Osteoblast (primary cell): Measurements from ENCODE around the gene IRF7. TPM values are rescaled to one million over a fixed set of nuclear protein-coding genes. Genes with fewer than 3 reads are reported as not detected.

Source experiments
- DNase-seq: peaks from one replicate; pipeline ENCODE4 v3.0.0; 2011; ENCODE audit warnings: low spot score, mixed read lengths; ENCODE audit not compliant: insufficient read length; ENCODE audit errors: missing footprints
- H2AFZ ChIP-seq: 2 replicates; pipeline ENCODE4 v1.6.0; 2011; ENCODE audit warnings: mild to moderate bottlenecking, low read length
- H3K27ac ChIP-seq: 2 replicates; pipeline ENCODE4 v1.5.1; 2011; ENCODE audit warnings: mild to moderate bottlenecking, low read depth, low read length, moderate library complexity
- H3K27me3 ChIP-seq: 2 replicates; pipeline ENCODE4 v1.6.0; 2012; ENCODE audit warnings: mild to moderate bottlenecking, control low read depth, inconsistent platforms, low read length, moderate library complexity; ENCODE audit not compliant: insufficient read depth
- H3K36me3 ChIP-seq: 2 replicates; pipeline ENCODE4 v1.5.1; 2011; ENCODE audit warnings: mild to moderate bottlenecking, low read length, control low read depth, moderate library complexity; ENCODE audit not compliant: insufficient read depth
- H3K4me1 ChIP-seq: 2 replicates; pipeline ENCODE4 v1.5.1; 2011; ENCODE audit warnings: mild to moderate bottlenecking, low read length, control low read depth, moderate library complexity; ENCODE audit not compliant: insufficient read depth
- H3K4me2 ChIP-seq: 2 replicates; pipeline ENCODE4 v1.6.0; 2011; ENCODE audit warnings: mild to moderate bottlenecking, low read length; ENCODE audit not compliant: insufficient read depth
- H3K4me3 ChIP-seq: fragments of 200-600 bp; sonication (generic); 3 replicates; pipeline ENCODE4 v1.5.1; 2012; ENCODE audit warnings: mild to moderate bottlenecking, low read length, inconsistent platforms; ENCODE audit not compliant: insufficient read depth
- H3K79me2 ChIP-seq: 2 replicates; pipeline ENCODE4 v1.6.0; 2012; ENCODE audit warnings: mild to moderate bottlenecking, low read length, control low read depth, inconsistent platforms; ENCODE audit not compliant: insufficient read depth
- H3K9me3 ChIP-seq: 2 replicates; pipeline ENCODE4 v1.5.1; 2011; ENCODE audit warnings: low read depth, low read length, control low read depth
- H4K20me1 ChIP-seq: 2 replicates; pipeline ENCODE4 v1.6.0; 2012; ENCODE audit warnings: mild to moderate bottlenecking, low read length, control low read depth; ENCODE audit not compliant: insufficient read depth
- total RNA-seq: library from RNA; depleted of rRNA; stranded (reverse); fragments of >200 nt; gene quantifications from 2 replicates; pipeline ENCODE4 v1.2.3, GENCODE V29; 2012
- TF ChIP-seq, protein P1 (sequence below): IDR thresholded peaks from 2 replicates; pipeline ENCODE4 v1.5.1; 2011; ENCODE audit warnings: mild to moderate bottlenecking, low read depth, low read length, moderate library complexity; ENCODE audit errors: extremely low read depth

Gene IRF7
- total RNA-seq, 1 donor, result 21.4 TPM

DNA sequence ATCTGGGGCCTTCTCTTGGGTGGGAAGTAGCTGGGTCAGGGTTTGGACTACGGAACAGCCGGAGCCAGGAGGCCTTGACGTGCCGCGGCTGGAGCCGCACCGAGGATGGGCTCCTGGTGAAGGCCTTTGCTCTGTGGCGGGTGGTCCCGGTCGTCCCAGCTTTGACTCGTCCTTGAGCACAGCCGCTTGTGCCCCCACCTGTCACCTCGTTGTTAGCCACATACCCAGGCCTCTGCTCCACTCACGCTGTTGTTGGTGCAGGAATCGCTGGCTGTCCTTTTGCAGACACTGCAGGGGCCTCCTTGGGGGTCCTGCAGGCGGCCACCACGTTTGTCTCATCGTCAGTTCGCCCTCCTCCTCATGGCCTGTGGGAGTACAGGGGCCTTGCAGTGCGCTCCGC, 22.4 kb downstream of the IRF7 start:
- TF ChIP-seq, protein P1, sequence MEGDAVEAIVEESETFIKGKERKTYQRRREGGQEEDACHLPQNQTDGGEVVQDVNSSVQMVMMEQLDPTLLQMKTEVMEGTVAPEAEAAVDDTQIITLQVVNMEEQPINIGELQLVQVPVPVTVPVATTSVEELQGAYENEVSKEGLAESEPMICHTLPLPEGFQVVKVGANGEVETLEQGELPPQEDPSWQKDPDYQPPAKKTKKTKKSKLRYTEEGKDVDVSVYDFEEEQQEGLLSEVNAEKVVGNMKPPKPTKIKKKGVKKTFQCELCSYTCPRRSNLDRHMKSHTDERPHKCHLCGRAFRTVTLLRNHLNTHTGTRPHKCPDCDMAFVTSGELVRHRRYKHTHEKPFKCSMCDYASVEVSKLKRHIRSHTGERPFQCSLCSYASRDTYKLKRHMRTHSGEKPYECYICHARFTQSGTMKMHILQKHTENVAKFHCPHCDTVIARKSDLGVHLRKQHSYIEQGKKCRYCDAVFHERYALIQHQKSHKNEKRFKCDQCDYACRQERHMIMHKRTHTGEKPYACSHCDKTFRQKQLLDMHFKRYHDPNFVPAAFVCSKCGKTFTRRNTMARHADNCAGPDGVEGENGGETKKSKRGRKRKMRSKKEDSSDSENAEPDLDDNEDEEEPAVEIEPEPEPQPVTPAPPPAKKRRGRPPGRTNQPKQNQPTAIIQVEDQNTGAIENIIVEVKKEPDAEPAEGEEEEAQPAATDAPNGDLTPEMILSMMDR, result no peak
- no peaks in the 10 kb centered on the region for H3K4me1 ChIP-seq
- H3K27me3 ChIP-seq, result no peaks in the 10 kb centered on the region
- H3K27ac ChIP-seq, result no peak overlapping the region
- H3K36me3 ChIP-seq, result peaks cover 81% of the 10 kb centered on the region
- DNase-seq, result no peak
- peaks cover 66% of the 10 kb centered on the region for H3K79me2 ChIP-seq
- no peak overlapping the region for H2AFZ ChIP-seq
- no peak overlapping the region for H3K4me2 ChIP-seq
- peaks cover 35% of the 10 kb centered on the region for H4K20me1 ChIP-seq
- H3K4me3 ChIP-seq, result no peak overlapping the region
- no peaks in the 10 kb centered on the region for H3K9me3 ChIP-seq

DNA sequence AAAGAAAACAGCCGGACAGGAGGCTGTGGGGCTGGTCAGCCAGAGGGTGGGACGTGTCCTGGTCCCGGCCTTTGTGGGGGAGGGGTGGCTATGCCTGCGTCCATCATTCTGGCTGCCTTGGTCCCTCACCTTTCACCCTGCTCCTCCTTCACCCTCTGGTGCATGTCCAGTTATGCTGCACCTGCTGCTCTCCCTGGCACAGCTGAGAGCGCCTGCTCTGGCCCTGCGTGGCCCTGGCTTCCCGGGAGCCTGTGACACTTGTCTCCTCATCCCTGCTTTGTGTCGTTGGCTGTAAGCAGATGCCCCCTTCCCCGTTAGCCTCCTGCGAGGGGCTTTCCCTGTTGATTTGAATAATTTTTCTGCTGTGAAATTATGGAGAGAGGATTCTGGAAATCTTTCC, 22.8 kb downstream of the IRF7 start:
- no peak overlapping the region for H3K4me3 ChIP-seq
- TF ChIP-seq, protein P1, result no peak
- peaks cover 69% of the 10 kb centered on the region for H3K79me2 ChIP-seq
- H4K20me1 ChIP-seq, result peaks cover 37% of the 10 kb centered on the region
- H3K9me3 ChIP-seq, result no peaks in the 10 kb centered on the region
- DNase-seq, result no peak
- H3K4me1 ChIP-seq, result peaks cover 2% of the 10 kb centered on the region
- H3K36me3 ChIP-seq, result peaks cover 77% of the 10 kb centered on the region
- H3K27ac ChIP-seq, result no peak overlapping the region
- H2AFZ ChIP-seq, result no peak overlapping the region
- H3K27me3 ChIP-seq, result no peaks in the 10 kb centered on the region
- H3K4me2 ChIP-seq, result no peak overlapping the region

DNA sequence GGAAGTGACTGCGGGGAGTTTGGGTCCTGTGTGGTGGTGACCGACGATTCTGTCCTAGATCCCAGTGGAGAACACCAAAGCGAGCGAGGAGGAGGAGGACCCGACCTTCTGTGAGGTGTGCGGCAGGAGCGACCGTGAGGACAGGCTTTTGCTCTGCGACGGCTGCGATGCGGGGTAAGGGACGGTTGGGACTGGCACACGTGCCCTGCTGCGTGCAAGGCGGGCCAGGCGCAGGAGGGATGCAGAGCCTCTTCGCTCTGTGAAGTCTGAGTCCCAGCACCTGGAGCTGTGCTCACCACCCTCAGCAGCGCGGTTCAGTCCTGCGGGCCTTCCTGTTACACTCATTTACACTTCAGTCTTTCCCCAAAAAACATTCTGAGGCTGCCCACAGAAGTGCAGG, 23.2 kb downstream of the IRF7 start:
- Histone ChIP-seq H3K36me3 (peaks cover 75% of the 10 kb centered on the region), H4K20me1 (peaks cover 40% of the 10 kb centered on the region), H3K27ac (no peak overlapping the region), H3K9me3 (no peaks in the 10 kb centered on the region), H2AFZ (no peak overlapping the region), H3K4me3 (no peak overlapping the region), H3K79me2 (peaks cover 70% of the 10 kb centered on the region), H3K4me1 (peaks cover 6% of the 10 kb centered on the region), H3K4me2 (no peak overlapping the region), H3K27me3 (no peaks in the 10 kb centered on the region)
- DNase-seq, result no peak
- TF ChIP-seq, protein P1, result no peak

DNA sequence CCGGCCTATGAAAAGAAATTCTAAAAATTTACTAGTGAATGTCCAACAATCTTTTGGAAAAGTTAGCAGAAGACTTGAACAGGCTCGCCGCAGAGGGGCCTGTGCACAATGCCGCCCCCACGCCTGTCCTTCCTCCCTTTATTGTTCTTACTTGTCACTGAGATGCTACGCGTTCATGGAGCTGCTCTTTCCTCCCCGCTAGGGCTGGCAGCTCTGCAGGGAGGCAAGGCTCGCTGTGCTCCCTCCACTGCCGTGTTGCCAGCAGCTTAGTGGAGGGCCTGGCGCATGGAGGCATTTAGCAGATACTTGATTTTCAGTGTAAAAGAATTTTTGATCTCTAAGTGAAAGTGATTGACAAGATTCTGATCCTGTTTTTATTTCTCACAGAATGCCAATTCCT, 24.8 kb downstream of the IRF7 start:
- peaks cover 46% of the 10 kb centered on the region for H4K20me1 ChIP-seq

More for the DNA sequence above, 24.8 kb downstream of the IRF7 start:
- DNase-seq, result no peak
- no peak overlapping the region for H3K4me2 ChIP-seq
- peaks cover 9% of the 10 kb centered on the region for H3K4me1 ChIP-seq
- H2AFZ ChIP-seq, result no peak overlapping the region
- no peaks in the 10 kb centered on the region for H3K27me3 ChIP-seq
- no peak overlapping the region for H3K4me3 ChIP-seq
- H3K36me3 ChIP-seq, result peaks cover 74% of the 10 kb centered on the region
- TF ChIP-seq, protein P1, result no peak
- no peaks in the 10 kb centered on the region for H3K9me3 ChIP-seq
- H3K79me2 ChIP-seq, result peaks cover 76% of the 10 kb centered on the region
- no peak overlapping the region for H3K27ac ChIP-seq
